A673 (cell line): ENCODE results near the gene SOX15. TPM values are rescaled to one million over a fixed set of nuclear protein-coding genes. Genes with fewer than 3 reads are reported as not detected.

ENCODE experiments used
- BruUV-seq: library from RNA; stranded (reverse); fragments of 400-500 nt; replicated peaks from 2 replicates; lab custom pipeline; 2021; lab: Mats Ljungman, UMichigan
- CTCF ChIA-PET: fragments of 300-600 bp; sonication (Branson Sonifier 250); formaldehyde crosslinking; loops from one replicate; lab custom pipeline; 2022; ENCODE audit warnings: antibody characterized with exemption; lab: Charles Lee
- POLR2A ChIA-PET: fragments of 300-600 bp; sonication (Branson Sonifier 250); formaldehyde crosslinking; loops from one replicate; lab custom pipeline; 2022; ENCODE audit warnings: antibody characterized with exemption; ENCODE audit not compliant: low non-redundant PET; lab: Charles Lee
- DNase-seq: peaks from one replicate; pipeline ENCODE4 v3.0.0-alpha.2; 2015; ENCODE audit warnings: low spot score
- H3K27ac ChIP-seq: fragments of 200-600 bp; sonication (generic); 2 replicates; pipeline ENCODE4 v1.5.1; 2016; ENCODE audit warnings: mixed run types, low read depth, mild to moderate bottlenecking, mixed read lengths, antibody characterized with exemption, low read length; ENCODE audit not compliant: poor library complexity, severe bottlenecking
- H3K27me3 ChIP-seq: fragments of 200-600 bp; sonication (generic); replicated peaks from 2 replicates; pipeline ENCODE4 v1.6.1; 2017; ENCODE audit warnings: mixed run types, low read depth, mild to moderate bottlenecking, mixed read lengths, antibody characterized with exemption, low read length; ENCODE audit not compliant: insufficient read depth, poor library complexity
- H3K36me3 ChIP-seq: fragments of 200-600 bp; sonication (generic); 2 replicates; pipeline ENCODE4 v1.6.1; 2016; ENCODE audit warnings: mixed run types, mild to moderate bottlenecking, mixed read lengths, antibody characterized with exemption, low read length; ENCODE audit not compliant: insufficient read depth, poor library complexity, severe bottlenecking
- H3K4me1 ChIP-seq: fragments of 200-600 bp; sonication (generic); 2 replicates; pipeline ENCODE4 v1.6.1; 2017; ENCODE audit warnings: mixed run types, mild to moderate bottlenecking, mixed read lengths, antibody characterized with exemption, low read length; ENCODE audit not compliant: insufficient read depth, poor library complexity, severe bottlenecking
- H3K4me3 ChIP-seq: fragments of 200-600 bp; sonication (generic); 2 replicates; pipeline ENCODE4 v1.5.1; 2016; ENCODE audit warnings: low read depth, mixed run types, mild to moderate bottlenecking, mixed read lengths, low read length; ENCODE audit not compliant: poor library complexity, severe bottlenecking
- H3K9me3 ChIP-seq: fragments of 200-600 bp; sonication (generic); 2 replicates; pipeline ENCODE4 v1.6.1; 2016; ENCODE audit warnings: mixed run types, low read depth, mild to moderate bottlenecking, mixed read lengths, antibody characterized with exemption, low read length; ENCODE audit not compliant: poor library complexity, severe bottlenecking
- CTCF ChIP-seq: fragments of 300-800, 200-600 bp; sonication (generic); conservative IDR thresholded peaks from 2 replicates; pipeline ENCODE4 v1.5.1; 2017; ENCODE audit warnings: low read depth, mild to moderate bottlenecking, antibody characterized with exemption, low read length, moderate library complexity, mixed read lengths
- EZH2 ChIP-seq: fragments of 200-600 bp; sonication (generic); IDR thresholded peaks from 2 replicates; pipeline ENCODE4 v1.6.1; 2017; ENCODE audit warnings: borderline replicate concordance, low read depth, mild to moderate bottlenecking, mixed read lengths, antibody characterized with exemption, low read length; ENCODE audit not compliant: poor library complexity, severe bottlenecking
- intact Hi-C: fragments of 100-400 bp; cut with micrococcal nuclease; formaldehyde crosslinking; loops from one replicate; pipeline ENCODE4 v1.10.0; 2022; ENCODE audit not compliant: unreplicated experiment
- total RNA-seq: library from RNA; stranded (reverse); gene quantifications from 2 replicates; pipeline ENCODE4 v1.2.3, GENCODE V29; 2021

SOX15 gene
- total RNA-seq, 1 experiment from 2014 or later: 1.3 TPM

GRCh38 chr17:7557147-7557764 is 32.6 kb downstream of the SOX15 start:
- Histone ChIP-seq H3K27ac (peak overlapping the region; percentile 68), H3K4me3 (no peak overlapping the region)
- CTCF ChIA-PET: no interaction called here

GRCh38 chr17:7556627-7557026 is 33.3 kb downstream of the SOX15 start:
- POLR2A ChIA-PET: no interaction called here
- BruUV-seq: no TSS peak
- CTCF ChIA-PET: no interaction called here
- TF ChIP-seq EZH2 (no peak), CTCF (no peak)
- Histone ChIP-seq H3K27me3 (no peaks in the 10 kb centered on the region), H3K4me3 (no peak overlapping the region), H3K9me3 (no peaks in the 10 kb centered on the region), H3K36me3 (no peaks in the 10 kb centered on the region), H3K27ac (no peak overlapping the region), H3K4me1 (peaks cover 18% of the 10 kb centered on the region)
- no peak for DNase-seq
- intact Hi-C loops: no loop called here

More at GRCh38 chr17:7557147-7557764, 32.6 kb downstream of the SOX15 start:
- Histone ChIP-seq H3K36me3 (no peaks in the 10 kb centered on the region), H3K9me3 (no peaks in the 10 kb centered on the region), H3K27me3 (no peaks in the 10 kb centered on the region), H3K4me1 (peaks cover 19% of the 10 kb centered on the region)
- intact Hi-C loops: no loop called here
- POLR2A ChIA-PET: no interaction called here
- BruUV-seq: no TSS peak
- DNase-seq: no peak
- no peak for TF ChIP-seq EZH2
- TF ChIP-seq CTCF: no peak

- POLR2A ChIA-PET: no interaction called here
- DNase-seq: no peak
Observed at GRCh38 chr17:7555320-7555948, 34.5 kb downstream of the SOX15 start.

More at GRCh38 chr17:7555320-7555948, 34.5 kb downstream of the SOX15 start:
- no TSS peak for BruUV-seq
- H3K4me1 ChIP-seq: peaks cover 18% of the 10 kb centered on the region
- no peaks in the 10 kb centered on the region for H3K36me3 ChIP-seq
- no peaks in the 10 kb centered on the region for H3K27me3 ChIP-seq
- H3K4me3 ChIP-seq: no peak overlapping the region
- CTCF ChIA-PET: interaction anchor here (1.0 kb wide), 1 partner anchor 199 kb away, joined by 8 read pairs; no protein-coding TSS in a partner anchor
- intact Hi-C loops: no loop called here
- no peak for TF ChIP-seq CTCF
- TF ChIP-seq EZH2: no peak
- H3K27ac ChIP-seq: no peak overlapping the region
- H3K9me3 ChIP-seq: no peaks in the 10 kb centered on the region
